Uterus (tissue), 2 donors: ENCODE measurements around the gene SLC46A3.

ENCODE experiments used
- CTCF ChIP-seq, 4 experiments: fragments of 200-600 bp in 2 of 4; fragments of 450-650 bp in 2 of 4; sonication (generic) in 2 of 4; IDR thresholded peaks; one replicate each; pipeline ENCODE4 v1.5.1; 2016 to 2019; ENCODE audit warnings: antibody characterized with exemption in 4 of 4, mild to moderate bottlenecking in 2 of 4, moderate library complexity in 1 of 4
- POLR2A ChIP-seq, 2 donors: fragments of 450-650 bp; IDR thresholded peaks; one replicate each; pipeline ENCODE4 v1.6.1; 2016; ENCODE audit warnings: antibody characterized with exemption in 2 of 2, mild to moderate bottlenecking in 1 of 2, moderate library complexity in 1 of 2

GRCh38 chr13:28704919-28705318, 13.9 kb downstream of the SLC46A3 start:
- TF ChIP-seq POLR2A (IDR thresholded peaks at IDR 0.05) (no peak), CTCF (IDR thresholded peaks at IDR 0.05) (no peak)
